Effector memory CD4-positive, alpha-beta T cell (primary cell): ENCODE data around the gene GPR152.
A peak's percentile ranks its signal among the peaks of the same experiment; 100 is the strongest.

Source experiments
- DNase-seq, 3 donors: peaks; one replicate each; pipeline ENCODE4 v3.0.0-alpha.2; 2020
- H3K27ac ChIP-seq: 2 replicates; pipeline ENCODE4 v1.7.0; 2013; ENCODE audit warnings: mild to moderate bottlenecking, low read length, moderate library complexity; ENCODE audit not compliant: insufficient read depth, poor library complexity, severe bottlenecking
- H3K27me3 ChIP-seq: replicated peaks from 2 replicates; pipeline ENCODE4 v1.7.0; 2013; ENCODE audit warnings: mild to moderate bottlenecking, low read length; ENCODE audit not compliant: insufficient read depth, control insufficient read depth, poor library complexity, severe bottlenecking
- H3K36me3 ChIP-seq: 2 replicates; pipeline ENCODE4 v1.7.0; 2013; ENCODE audit warnings: mild to moderate bottlenecking, low read length, moderate library complexity; ENCODE audit not compliant: control insufficient read depth, insufficient read depth
- H3K4me1 ChIP-seq: 2 replicates; pipeline ENCODE4 v1.7.0; 2013; ENCODE audit warnings: low read length, mild to moderate bottlenecking; ENCODE audit not compliant: control insufficient read depth, insufficient read depth, poor library complexity, severe bottlenecking
- H3K4me3 ChIP-seq: 2 replicates; pipeline ENCODE4 v1.7.0; 2013; ENCODE audit warnings: low read length, low read depth, mild to moderate bottlenecking; ENCODE audit not compliant: insufficient read depth, poor library complexity, severe bottlenecking
- H3K9me3 ChIP-seq: 2 replicates; pipeline ENCODE4 v1.7.0; 2013; ENCODE audit warnings: mild to moderate bottlenecking, low read length, moderate library complexity; ENCODE audit not compliant: control insufficient read depth

Gene GPR152

DNA sequence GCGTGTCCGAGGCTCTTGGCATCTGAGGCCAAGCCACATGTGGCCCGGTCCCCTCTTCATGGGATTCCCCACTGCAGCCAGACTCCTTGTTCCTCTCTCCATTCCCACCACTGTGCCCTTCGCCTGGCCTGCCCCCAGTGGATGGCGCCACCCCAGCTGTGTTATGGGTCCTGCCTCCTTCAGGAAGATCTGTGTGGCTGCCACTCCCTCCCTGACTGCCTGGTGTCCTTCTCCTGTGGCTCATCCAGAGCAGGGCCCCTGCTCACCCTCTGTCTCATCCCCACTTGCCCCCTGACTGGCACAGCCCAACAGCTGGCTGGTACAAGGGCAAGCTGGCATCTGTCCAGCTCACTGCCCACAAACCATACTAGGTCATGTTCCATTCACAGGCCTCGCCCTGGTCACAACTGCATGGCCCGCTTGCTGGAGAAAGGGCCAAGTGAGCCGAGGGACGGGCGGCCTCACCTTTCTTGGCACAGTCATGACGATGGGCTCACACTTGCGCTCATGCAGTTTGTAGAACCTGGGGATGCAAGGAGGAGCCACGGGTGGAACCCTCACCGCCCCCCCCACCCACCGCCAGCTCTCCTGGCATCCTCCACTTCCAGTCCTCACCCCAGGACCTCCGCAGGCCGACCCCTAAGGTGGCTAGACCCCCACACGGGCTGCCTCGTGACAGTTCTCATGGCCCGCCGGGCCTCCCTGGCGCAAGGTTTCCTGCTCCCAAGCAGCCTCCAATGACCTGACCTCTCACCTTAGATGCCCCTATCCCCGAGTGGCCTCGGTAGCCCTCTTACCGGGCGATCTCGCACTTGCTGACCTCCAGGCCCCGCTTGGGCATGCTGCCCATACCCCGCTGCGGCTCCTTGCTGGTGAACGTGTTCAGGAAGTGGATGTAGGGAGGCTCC lies 13.0 kb downstream of the GPR152 start:
- H3K4me1 ChIP-seq = peaks cover 61% of the 10 kb centered on the region
- no peak for DNase-seq
- H3K27me3 ChIP-seq = no peaks in the 10 kb centered on the region
- peak overlapping the region; percentile 94 for H3K4me3 ChIP-seq
- peak overlapping the region; percentile 93 for H3K27ac ChIP-seq
- H3K9me3 ChIP-seq = no peaks in the 10 kb centered on the region
- peaks cover 12% of the 10 kb centered on the region for H3K36me3 ChIP-seq

DNA sequence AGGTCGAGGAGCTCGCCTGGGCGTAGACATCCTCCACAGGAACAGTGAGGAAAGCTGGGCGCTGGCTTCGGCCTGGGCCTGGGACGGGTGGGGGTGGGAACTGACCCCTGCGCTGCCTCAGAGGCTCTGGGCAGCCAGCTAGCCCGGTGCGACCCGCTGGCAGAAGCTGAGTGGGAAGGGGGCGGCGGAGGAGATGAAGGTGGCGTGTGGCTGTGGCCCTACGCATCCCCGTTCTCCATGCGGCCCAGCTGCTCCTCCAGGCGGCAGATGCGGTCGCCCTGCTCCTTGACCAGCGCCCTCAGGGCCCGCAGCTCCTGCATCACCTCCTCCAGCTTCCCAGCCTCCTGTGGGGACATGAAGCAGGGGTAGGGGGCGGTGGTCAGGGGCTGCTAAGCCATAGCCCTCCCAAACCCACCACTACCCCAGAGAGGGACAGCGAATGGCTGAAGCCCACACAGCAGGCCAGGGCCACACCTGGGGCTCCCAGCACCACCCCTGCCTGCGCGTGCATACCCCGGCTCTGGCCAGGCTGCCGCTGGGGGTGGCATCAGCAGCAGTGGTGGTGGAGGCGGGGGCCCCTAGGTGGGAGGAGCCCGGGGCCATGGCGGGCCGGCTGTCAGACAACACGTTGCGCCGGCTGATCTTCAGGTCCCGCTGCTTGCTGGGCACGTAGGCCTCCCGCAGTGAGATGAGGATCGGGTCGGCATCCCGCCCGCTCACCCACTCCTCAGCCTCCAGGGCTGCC lies 14.2 kb downstream of the GPR152 start:
- DNase-seq = peak; percentile 61 to 69 (median 68)
- no peaks in the 10 kb centered on the region for H3K27me3 ChIP-seq
- H3K27ac ChIP-seq = peak overlapping the region; percentile 93
- no peaks in the 10 kb centered on the region for H3K9me3 ChIP-seq
- H3K4me3 ChIP-seq = peak overlapping the region; percentile 94
- peaks cover 70% of the 10 kb centered on the region for H3K4me1 ChIP-seq
- peaks cover 18% of the 10 kb centered on the region for H3K36me3 ChIP-seq

DNA sequence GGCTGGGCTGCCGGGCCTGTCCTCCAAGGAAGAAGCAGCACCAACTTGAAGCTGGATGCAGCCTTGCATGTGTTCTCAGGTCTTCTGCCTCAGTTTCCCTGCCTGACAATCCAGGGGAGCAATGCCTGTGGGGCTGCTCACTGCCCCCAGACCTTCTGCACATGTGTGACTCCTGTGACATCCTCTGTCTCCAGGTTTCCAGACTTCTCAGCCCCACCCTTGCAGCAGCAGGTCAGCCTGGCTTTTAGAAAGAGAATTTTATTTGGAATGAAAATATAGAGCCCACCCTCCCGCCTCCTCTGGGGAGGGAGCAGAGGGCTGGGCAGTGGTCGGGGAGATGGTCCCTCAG lies 14.7 kb downstream of the GPR152 start:
- DNase-seq = no peak
- Histone ChIP-seq H3K4me3 (peak overlapping the region; percentile 94), H3K27ac (peak overlapping the region; percentile 93), H3K36me3 (peaks cover 18% of the 10 kb centered on the region), H3K27me3 (no peaks in the 10 kb centered on the region), H3K4me1 (peaks cover 75% of the 10 kb centered on the region), H3K9me3 (no peaks in the 10 kb centered on the region)

DNA sequence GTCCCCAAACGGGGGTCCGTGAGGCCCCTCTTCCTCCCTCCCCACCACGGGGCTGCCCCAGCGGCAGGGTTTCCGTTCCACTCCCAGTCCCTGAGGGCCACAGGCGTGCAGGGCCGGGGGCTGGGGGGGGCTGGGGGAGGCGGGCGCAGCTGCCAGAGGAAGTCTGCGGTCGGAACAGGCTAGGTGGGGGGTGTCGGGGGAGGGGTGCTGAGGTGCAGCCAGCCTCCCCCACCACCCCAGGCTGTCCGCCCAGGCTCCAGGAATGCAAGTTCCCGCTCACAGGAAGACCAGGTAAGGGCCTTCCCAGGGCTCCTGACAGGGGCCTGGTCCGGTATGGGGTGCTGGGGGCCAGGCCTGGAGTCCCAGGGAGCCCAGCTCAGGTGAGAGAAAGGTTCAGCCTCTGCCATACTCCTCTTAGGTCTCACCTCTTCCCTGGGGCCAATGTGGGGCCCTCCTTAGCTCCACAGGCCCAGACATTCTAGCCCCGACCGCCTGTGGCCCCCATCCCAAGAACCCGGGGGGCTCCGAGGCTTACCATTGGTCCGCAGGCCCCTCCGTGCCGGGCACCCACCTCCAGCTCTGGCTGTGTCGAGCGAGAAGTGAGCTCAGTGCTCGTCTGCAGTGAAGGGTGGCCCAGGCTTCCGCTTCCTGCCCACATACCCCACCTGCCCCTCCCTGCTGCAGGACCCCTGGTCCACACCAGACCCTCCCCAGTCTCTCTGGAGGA lies 15.3 kb downstream of the GPR152 start, which contains the start of gene PTPRCAP:
Gene PTPRCAP, minus strand, starts transcription at position 601 of the 727 bp plus-strand sequence. Its CDS starts 63 bp downstream, at position 538.
- H3K4me3 ChIP-seq = peak within 1 kb of the TSS; percentile 94

DNA sequence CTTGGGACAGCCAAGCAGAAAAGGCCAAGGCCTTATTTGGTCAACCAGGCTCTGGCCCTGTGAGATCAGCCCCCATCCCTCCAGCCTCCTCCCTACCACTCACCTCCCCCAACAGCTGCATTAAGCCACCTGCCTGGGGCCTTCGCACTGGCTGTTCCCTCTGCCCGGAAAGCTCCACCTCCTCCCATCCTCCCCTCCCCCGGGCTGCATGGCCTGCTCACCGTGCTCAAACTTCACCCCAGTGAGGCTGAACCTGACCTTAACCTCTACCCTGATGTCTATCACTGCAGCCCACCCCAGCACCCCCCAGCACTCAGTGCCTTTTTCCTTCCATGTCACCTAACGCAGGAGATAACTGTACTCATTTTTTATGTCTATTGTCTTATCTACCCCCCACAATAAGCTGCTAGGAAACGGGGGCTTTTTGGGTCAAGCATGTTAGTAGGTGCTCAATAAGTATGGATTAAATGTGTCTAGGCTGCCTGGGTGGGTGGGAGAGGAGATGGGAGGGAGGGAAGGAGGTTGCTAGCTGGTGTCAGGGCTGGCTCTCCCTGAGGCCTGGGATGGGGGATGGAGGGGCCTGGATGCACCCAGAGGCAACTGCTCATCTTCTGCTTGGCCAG lies 16.0 kb downstream of the GPR152 start:
- Histone ChIP-seq H3K4me1 (peaks cover 72% of the 10 kb centered on the region), H3K9me3 (no peaks in the 10 kb centered on the region), H3K36me3 (peaks cover 18% of the 10 kb centered on the region), H3K4me3 (peak overlapping the region; percentile 94), H3K27me3 (no peaks in the 10 kb centered on the region), H3K27ac (peak overlapping the region; percentile 93)
- DNase-seq = peak in 1 of 3 donors; percentile 48

More for the DNA sequence above, 15.3 kb downstream of the GPR152 start, which contains the start of gene PTPRCAP:
- no peaks in the 10 kb centered on the region for H3K9me3 ChIP-seq
- peak within 1 kb of the TSS; percentile 93 for H3K27ac ChIP-seq
- H3K27me3 ChIP-seq = no peaks in the 10 kb centered on the region
- peaks cover 77% of the 10 kb centered on the region for H3K4me1 ChIP-seq
- peak; percentile 68 to 71 (median 68) for DNase-seq
- H3K36me3 ChIP-seq = peaks cover 18% of the 10 kb centered on the region

DNA sequence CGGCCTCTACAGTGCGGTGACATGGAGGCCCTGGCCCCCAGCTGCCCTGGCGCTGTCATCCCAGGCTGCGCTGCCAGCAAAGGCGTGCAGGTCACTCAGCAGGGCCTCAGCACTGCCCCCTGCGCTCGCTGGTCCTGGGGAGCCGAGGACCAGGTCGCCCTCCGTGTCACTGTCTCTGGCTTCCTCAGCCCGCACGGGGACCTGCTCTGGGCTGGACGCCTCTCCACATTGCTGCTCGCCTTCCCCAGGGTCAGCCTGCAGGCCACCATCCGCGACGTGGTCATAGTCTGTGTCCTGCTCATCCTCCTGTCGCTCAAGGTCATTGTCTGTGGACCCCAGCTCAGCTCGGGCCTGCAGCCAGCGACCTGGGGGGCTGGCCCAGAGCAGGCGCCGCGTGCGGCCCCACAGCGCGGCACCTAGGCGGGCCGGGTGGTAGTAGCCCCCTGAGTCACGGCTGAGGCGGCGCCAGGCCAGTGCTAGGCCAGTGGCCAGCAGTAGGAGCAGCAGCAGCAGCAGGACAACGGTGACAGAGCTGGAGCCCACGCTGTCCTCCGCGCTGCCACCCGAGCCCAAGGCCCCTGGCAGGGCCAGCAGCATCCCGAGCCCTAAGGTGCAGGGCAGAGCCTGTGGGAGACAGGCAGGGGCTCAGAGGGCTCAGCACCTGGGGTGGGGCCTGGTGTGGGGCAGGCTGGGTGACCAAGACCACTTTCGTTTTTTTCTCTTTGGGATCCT lies 16.6 kb downstream of the GPR152 start:
- Histone ChIP-seq H3K27me3 (no peaks in the 10 kb centered on the region), H3K36me3 (peaks cover 18% of the 10 kb centered on the region), H3K4me3 (peak overlapping the region; percentile 94), H3K27ac (peak overlapping the region; percentile 93), H3K4me1 (peaks cover 66% of the 10 kb centered on the region), H3K9me3 (no peaks in the 10 kb centered on the region)
- no peak for DNase-seq

DNA sequence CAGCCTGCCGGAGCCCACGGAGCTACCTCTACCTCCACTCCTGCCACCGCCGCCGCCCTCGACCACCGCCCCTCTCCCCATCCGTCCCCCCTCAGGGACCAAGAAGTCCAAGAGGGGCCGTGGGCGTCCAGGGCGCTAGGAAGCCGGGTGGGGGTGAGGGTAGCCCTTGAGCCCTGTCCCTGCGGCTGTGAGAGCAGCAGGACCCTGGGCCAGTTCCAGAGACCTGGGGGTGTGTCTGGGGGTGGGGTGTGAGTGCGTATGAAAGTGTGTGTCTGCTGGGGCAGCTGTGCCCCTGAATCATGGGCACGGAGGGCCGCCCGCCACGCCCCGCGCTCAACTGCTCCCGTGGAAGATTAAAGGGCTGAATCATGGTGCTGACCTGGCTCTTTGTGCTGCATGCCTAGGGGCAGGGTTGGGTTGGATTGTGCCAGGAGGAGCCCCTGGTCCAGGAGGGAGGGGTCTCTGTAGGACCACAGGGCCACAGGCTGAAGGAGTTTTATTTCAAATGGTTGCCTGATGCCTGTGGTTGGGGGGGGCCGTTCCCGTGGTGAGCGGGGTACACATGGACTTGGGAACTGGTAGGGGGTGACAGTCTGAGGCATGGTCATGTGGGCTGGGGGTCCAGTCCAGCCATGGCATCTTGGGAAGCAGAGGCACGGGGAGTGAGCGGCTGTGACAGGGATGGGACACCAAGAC lies 17.4 kb downstream of the GPR152 start:
- Histone ChIP-seq H3K27me3 (no peaks in the 10 kb centered on the region), H3K4me3 (peak overlapping the region; percentile 94), H3K4me1 (peaks cover 59% of the 10 kb centered on the region), H3K36me3 (peaks cover 22% of the 10 kb centered on the region), H3K9me3 (no peaks in the 10 kb centered on the region), H3K27ac (peak overlapping the region; percentile 93)
- DNase-seq = no peak

DNA sequence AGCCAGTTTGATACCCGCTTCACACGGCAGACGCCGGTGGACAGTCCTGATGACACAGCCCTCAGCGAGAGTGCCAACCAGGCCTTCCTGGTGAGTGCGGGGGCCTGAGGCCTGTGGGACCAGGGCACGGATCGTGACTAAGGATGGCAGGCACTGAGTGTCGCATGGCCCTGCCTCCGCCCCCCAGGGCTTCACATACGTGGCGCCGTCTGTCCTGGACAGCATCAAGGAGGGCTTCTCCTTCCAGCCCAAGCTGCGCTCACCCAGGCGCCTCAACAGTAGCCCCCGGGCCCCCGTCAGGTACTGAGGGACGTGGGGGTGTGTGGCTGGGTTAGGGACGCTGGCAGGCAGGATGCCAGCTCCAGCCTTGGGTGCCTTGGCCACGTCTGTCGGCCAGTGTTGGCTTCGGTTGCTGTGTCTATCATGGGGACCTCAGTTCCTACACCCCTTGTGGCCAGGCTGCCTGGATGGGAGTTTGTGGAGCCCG lies 18.1 kb downstream of the GPR152 start:
- H3K9me3 ChIP-seq = no peaks in the 10 kb centered on the region
- H3K27ac ChIP-seq = peak overlapping the region; percentile 93
- no peak for DNase-seq
- peaks cover 22% of the 10 kb centered on the region for H3K36me3 ChIP-seq
- peaks cover 52% of the 10 kb centered on the region for H3K4me1 ChIP-seq
- no peak overlapping the region for H3K4me3 ChIP-seq
- H3K27me3 ChIP-seq = no peaks in the 10 kb centered on the region
